Common myeloid progenitor, CD34-positive (primary cell): Measurements from ENCODE around the gene ACSBG1.

Experiments used
- CTCF ChIA-PET: fragments of 350-600 bp; sonication (Branson Sonifier 250); formaldehyde crosslinking; loops from one replicate; lab custom pipeline; 2021; ENCODE audit warnings: antibody characterized with exemption; lab: Charles Lee
- POLR2A ChIA-PET: fragments of 350-600 bp; sonication (Branson Sonifier 250); formaldehyde crosslinking; loops from one replicate; lab custom pipeline; 2021; ENCODE audit warnings: antibody characterized with exemption; lab: Charles Lee
- DNase-seq, 3 donors: peaks; one replicate each; pipeline versions ENCODE4 v3.0.0 to v3.0.0-alpha.2; 2013
- H3K27ac ChIP-seq, 2 experiments: 1 replicate in 1 of 2; 2 replicates in 1 of 2; pipeline ENCODE4 v1.7.0; 2013; ENCODE audit warnings: inconsistent platforms in 2 of 2, low read length in 2 of 2, mild to moderate bottlenecking in 2 of 2, low read depth in 1 of 2, moderate library complexity in 1 of 2; ENCODE audit not compliant: severe bottlenecking in 2 of 2, insufficient read depth in 1 of 2, poor library complexity in 1 of 2
- H3K27me3 ChIP-seq, 5 experiments: replicated peaks in 2 of 5; 1 replicate in 3 of 5; 2 replicates in 2 of 5; pipeline versions ENCODE4 v1.6.1 to v1.7.0; 2013; ENCODE audit warnings: low read length in 4 of 5, mild to moderate bottlenecking in 2 of 5, moderate library complexity in 2 of 5, inconsistent platforms in 1 of 5; ENCODE audit not compliant: insufficient read depth in 5 of 5, control insufficient read depth in 4 of 5
- H3K36me3 ChIP-seq, 4 experiments: 1 replicate in 2 of 4; 2 replicates in 2 of 4; pipeline versions ENCODE4 v1.6.1 to v1.7.0; 2013; ENCODE audit warnings: low read length in 3 of 4, control low read depth in 1 of 4, mild to moderate bottlenecking in 1 of 4; ENCODE audit not compliant: control insufficient read depth in 4 of 4, insufficient read depth in 4 of 4
- H3K4me1 ChIP-seq, 4 experiments: 1 replicate in 3 of 4; 2 replicates in 1 of 4; pipeline versions ENCODE4 v1.6.1 to v1.7.1; 2013; ENCODE audit warnings: low read length in 3 of 4, mild to moderate bottlenecking in 3 of 4, control low read depth in 1 of 4, inconsistent platforms in 1 of 4, moderate library complexity in 1 of 4; ENCODE audit not compliant: control insufficient read depth in 4 of 4, insufficient read depth in 4 of 4; ENCODE audit errors: control extremely low read depth in 1 of 4
- H3K4me3 ChIP-seq, 7 experiments: 1 replicate in 4 of 7; 2 replicates in 3 of 7; pipeline versions ENCODE4 v1.5.1 to v1.7.0; 2013; ENCODE audit warnings: mild to moderate bottlenecking in 7 of 7, low read length in 6 of 7, moderate library complexity in 6 of 7, inconsistent platforms in 2 of 7, low read depth in 2 of 7, control low read depth in 1 of 7; ENCODE audit not compliant: insufficient read depth in 4 of 7, control insufficient read depth in 1 of 7; ENCODE audit errors: extremely low read depth in 1 of 7
- H3K9me3 ChIP-seq, 5 experiments: 1 replicate in 4 of 5; 2 replicates in 1 of 5; pipeline versions ENCODE4 v1.6.1 to v1.7.1; 2013; ENCODE audit warnings: low read length in 4 of 5, mild to moderate bottlenecking in 2 of 5, inconsistent platforms in 1 of 5, low read depth in 1 of 5, moderate library complexity in 1 of 5; ENCODE audit not compliant: control insufficient read depth in 4 of 5, insufficient read depth in 2 of 5; ENCODE audit errors: control extremely low read depth in 1 of 5
- WGBS: methylation state at CpG from one replicate; pipeline ENCODE4 v1.1.5; 2013; ENCODE audit not compliant: insufficient coverage; 5-methylcytosine and 5-hydroxymethylcytosine counted together

Gene ACSBG1

GRCh38 chr15:78272316-78272715 is 38.0 kb upstream of the ACSBG1 start:
- 100% methylated on average over 2 of the region's 2 CpGs for WGBS
- DNase-seq, result no peak
- ChIA-PET CTCF (no interaction called here), POLR2A (no interaction called here)
- H3K4me1 ChIP-seq, result peaks cover 0 to 6% (median 0%) of the 10 kb centered on the region in 4 experiments
- no peak overlapping the region for H3K4me3 ChIP-seq
- H3K9me3 ChIP-seq, result no peaks in the 10 kb centered on the region
- no peak overlapping the region for H3K27ac ChIP-seq
- H3K36me3 ChIP-seq, result peaks cover 0 to 16% (median 6%) of the 10 kb centered on the region in 4 experiments
- H3K27me3 ChIP-seq, result no peaks in the 10 kb centered on the region

- H3K27me3 ChIP-seq, result peaks cover 0 to 5% (median 0%) of the 10 kb centered on the region in 5 experiments
- peaks cover 0 to 13% (median 8%) of the 10 kb centered on the region in 4 experiments for H3K4me1 ChIP-seq
- ChIA-PET POLR2A (interaction anchor here (0.7 kb wide), 1 partner anchor 33 kb away, joined by 3 read pairs; the partner anchor contains the start of gene SKIC8), CTCF (interaction anchor here (0.5 to 2.5 kb wide), 7 partner anchors 9 to 257 kb away, joined by 3 to 14 read pairs (median 3); no protein-coding TSS in a partner anchor)
- no peak for DNase-seq
- WGBS, result no CpG with 5 or more reads among the region's 2 CpGs
- no peak overlapping the region for H3K4me3 ChIP-seq
- no peaks in the 10 kb centered on the region for H3K9me3 ChIP-seq
- H3K27ac ChIP-seq, result no peak overlapping the region
- peaks cover 0 to 4% (median 0%) of the 10 kb centered on the region in 4 experiments for H3K36me3 ChIP-seq
These were observed 32.4 kb upstream of the ACSBG1 start for GRCh38 chr15:78266806-78267205.

GRCh38 chr15:78266229-78266628 is 31.9 kb upstream of the ACSBG1 start:
- no peaks in the 10 kb centered on the region for H3K9me3 ChIP-seq
- ChIA-PET POLR2A (interaction anchor here (0.7 kb wide), 1 partner anchor 33 kb away, joined by 3 read pairs; the partner anchor contains the start of gene SKIC8), CTCF (interaction anchor here (1.0 to 2.5 kb wide), 8 partner anchors 9 to 88 kb away, joined by 3 to 14 read pairs (median 3); no protein-coding TSS in a partner anchor)
- H3K4me1 ChIP-seq, result peaks cover 0 to 13% (median 8%) of the 10 kb centered on the region in 4 experiments
- DNase-seq, result no peak
- H3K27me3 ChIP-seq, result peaks cover 0 to 5% (median 0%) of the 10 kb centered on the region in 5 experiments
- H3K36me3 ChIP-seq, result no peaks in the 10 kb centered on the region
- H3K27ac ChIP-seq, result no peak overlapping the region
- H3K4me3 ChIP-seq, result no peak overlapping the region

GRCh38 chr15:78265752-78266224 is 31.4 kb upstream of the ACSBG1 start:
- Histone ChIP-seq H3K9me3 (no peaks in the 10 kb centered on the region), H3K4me1 (peaks cover 0 to 13% (median 8%) of the 10 kb centered on the region in 4 experiments), H3K4me3 (no peak overlapping the region), H3K27ac (no peak overlapping the region), H3K27me3 (peaks cover 0 to 5% (median 0%) of the 10 kb centered on the region in 5 experiments), H3K36me3 (no peaks in the 10 kb centered on the region)
- WGBS, result 92% methylated on average over 9 of the region's 9 CpGs
- ChIA-PET POLR2A (interaction anchor here (0.6 kb wide), 1 partner anchor 360 kb away, joined by 3 read pairs; no protein-coding TSS in a partner anchor), CTCF (interaction anchor here (0.5 to 2.5 kb wide), 11 partner anchors 8 to 1078 kb away, joined by 3 to 14 read pairs (median 3); no protein-coding TSS in a partner anchor)
- DNase-seq, result no peak

GRCh38 chr15:78265137-78265460 is 30.7 kb upstream of the ACSBG1 start:
- peak overlapping the region in 6 of 7 experiments; percentile 48 to 81 (median 69) for H3K4me3 ChIP-seq

DNA sequence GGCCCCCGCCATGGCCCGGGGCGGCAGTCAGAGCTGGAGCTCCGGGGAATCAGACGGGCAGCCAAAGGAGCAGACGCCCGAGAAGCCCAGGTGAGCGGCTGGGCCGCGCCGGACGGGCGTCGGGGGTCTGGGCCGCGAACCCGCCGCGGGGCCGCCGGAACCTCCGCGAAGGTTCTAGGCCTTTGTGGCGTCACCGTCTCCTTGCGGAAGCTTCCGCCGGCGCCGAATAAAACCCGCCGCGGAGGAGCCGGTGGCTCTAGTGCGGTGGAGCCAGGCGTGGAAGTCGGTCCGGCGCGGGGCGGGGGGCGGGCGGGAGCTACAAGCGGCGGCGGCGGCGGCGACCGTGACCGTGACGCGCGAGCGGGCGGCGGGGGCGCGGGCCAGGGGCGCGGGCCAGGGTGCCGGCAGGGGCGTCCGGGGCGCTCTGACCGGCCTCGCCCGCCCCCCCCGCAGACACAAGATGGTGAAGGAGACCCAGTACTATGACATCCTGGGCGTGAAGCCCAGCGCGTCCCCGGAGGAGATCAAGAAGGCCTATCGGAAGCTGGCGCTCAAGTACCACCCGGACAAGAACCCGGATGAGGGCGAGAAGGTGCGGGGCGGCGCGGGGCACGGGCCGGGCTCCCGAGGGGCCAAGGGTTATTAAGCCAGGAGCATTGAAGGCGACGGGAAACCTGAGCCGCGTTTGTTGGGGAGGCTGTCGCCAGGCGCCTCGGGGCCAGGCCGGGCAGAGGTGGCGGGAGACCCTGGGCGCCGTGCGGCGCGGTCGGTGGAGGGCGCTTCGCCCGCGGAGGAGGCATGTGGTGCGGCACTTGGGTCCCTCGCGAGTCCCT is 30.2 kb upstream of the ACSBG1 start, which contains the start of gene DNAJA4:
TSS of gene DNAJA4 (plus strand) at position 259 of the 833 bp plus-strand sequence. CDS start at position 461, 202 bp downstream.
- WGBS, result 9% methylated on average over 79 of the region's 107 CpGs
- H3K9me3 ChIP-seq, result no peaks in the 10 kb centered on the region
- H3K4me3 ChIP-seq, result peak within 1 kb of the TSS; percentile 37 to 81 (median 66)
- peaks cover 0 to 5% (median 0%) of the 10 kb centered on the region in 5 experiments for H3K27me3 ChIP-seq
- DNase-seq, result peak; percentile 73 to 83 (median 78)
- peaks cover 0 to 13% (median 8%) of the 10 kb centered on the region in 4 experiments for H3K4me1 ChIP-seq
- ChIA-PET POLR2A (interaction anchor here (0.6 to 1.3 kb wide), 3 partner anchors 12 to 211 kb away, joined by 3 to 4 read pairs (median 4); partner anchors contain the start of gene SKIC8), CTCF (interaction anchor here (1.6 to 2.5 kb wide), 2 partner anchors 11 to 17 kb away, joined by 8 to 14 read pairs; no protein-coding TSS in a partner anchor)
- no peaks in the 10 kb centered on the region for H3K36me3 ChIP-seq
- no peak within 1 kb of the TSS for H3K27ac ChIP-seq

More at GRCh38 chr15:78265137-78265460, 30.7 kb upstream of the ACSBG1 start:
- CTCF ChIA-PET, result interaction anchor here (0.5 to 2.5 kb wide), 5 partner anchors 11 to 87 kb away, joined by 3 to 14 read pairs (median 3); no protein-coding TSS in a partner anchor
- Histone ChIP-seq H3K9me3 (no peaks in the 10 kb centered on the region), H3K36me3 (no peaks in the 10 kb centered on the region), H3K27me3 (peaks cover 0 to 5% (median 0%) of the 10 kb centered on the region in 5 experiments), H3K27ac (no peak overlapping the region), H3K4me1 (peaks cover 0 to 13% (median 8%) of the 10 kb centered on the region in 4 experiments)
- POLR2A ChIA-PET, result interaction anchor here (0.6 to 1.3 kb wide), 3 partner anchors 11 to 361 kb away, joined by 3 to 4 read pairs (median 3); no protein-coding TSS in a partner anchor
- WGBS, result 66% methylated on average over 12 of the region's 12 CpGs
- no peak for DNase-seq
